B cell (primary cell): Measurements from ENCODE around the gene TBX4. TPM values are rescaled to one million over a fixed set of nuclear protein-coding genes. Genes with fewer than 3 reads are reported as not detected.

Experiments
- ATAC-seq: fragments of 200-7000 bp; cut with Tn5 transposase; one replicate; pipeline ENCODE4 v1.10.0; 2021; ENCODE audit warnings: low read depth, mild to moderate bottlenecking, moderate number of reproducible peaks, moderate library complexity
- CTCF ChIA-PET: fragments of 350-600 bp; sonication (Branson Sonifier 250); formaldehyde crosslinking; loops from one replicate; lab custom pipeline; 2021; ENCODE audit warnings: antibody characterized with exemption, inconsistent platforms; lab: Charles Lee
- POLR2A ChIA-PET: fragments of 350-600 bp; sonication (Branson Sonifier 250); formaldehyde crosslinking; loops from one replicate; lab custom pipeline; 2021; ENCODE audit warnings: antibody characterized with exemption; lab: Charles Lee
- DNase-seq: peaks from one replicate; pipeline ENCODE4 v3.0.0; 2013
- H2AFZ ChIP-seq: 2 replicates; pipeline ENCODE4 v1.6.1; 2012; ENCODE audit warnings: mild to moderate bottlenecking, low read depth, low read length; ENCODE audit not compliant: insufficient read depth, poor library complexity, severe bottlenecking
- H3K27ac ChIP-seq, 2 donors: 1 replicate in 1 of 2; 2 replicates in 1 of 2; pipeline ENCODE4 v1.5.1; 2012 to 2013; ENCODE audit warnings: low read length in 2 of 2, mild to moderate bottlenecking in 2 of 2, moderate library complexity in 1 of 2
- H3K27me3 ChIP-seq, 4 experiments: fragments of 200-600 bp in 1 of 4; sonication (generic) in 1 of 4; replicated peaks in 1 of 4; 1 replicate in 2 of 4; 2 replicates in 2 of 4; pipeline versions ENCODE4 v1.6.1 to v1.7.0; 2013 to 2016; ENCODE audit warnings: low read length in 3 of 4, mild to moderate bottlenecking in 2 of 4, mixed read lengths in 1 of 4, moderate library complexity in 1 of 4; ENCODE audit not compliant: insufficient read depth in 4 of 4, control insufficient read depth in 3 of 4; ENCODE audit errors: control extremely low read depth in 1 of 4
- H3K36me3 ChIP-seq, 2 experiments: replicated peaks in 1 of 2; 1 replicate in 1 of 2; 2 replicates in 1 of 2; pipeline versions ENCODE4 v1.6.1 to v1.7.1; 2013; ENCODE audit warnings: low read length in 1 of 2; ENCODE audit not compliant: insufficient read depth in 2 of 2, control insufficient read depth in 1 of 2; ENCODE audit errors: control extremely low read depth in 1 of 2, extremely low read depth in 1 of 2
- H3K4me1 ChIP-seq, 2 donors: fragments of 200-600 bp in 1 of 2; sonication (generic) in 1 of 2; 1 replicate in 1 of 2; 2 replicates in 1 of 2; pipeline versions ENCODE4 v1.5.1 to v1.6.1; 2013 to 2017; ENCODE audit warnings: low read length in 2 of 2; ENCODE audit not compliant: control insufficient read depth in 2 of 2, insufficient read depth in 2 of 2
- H3K4me2 ChIP-seq: replicated peaks from 2 replicates; pipeline ENCODE3; 2012; ENCODE audit warnings: mild to moderate bottlenecking, low read depth, low read length; ENCODE audit not compliant: poor library complexity, severe bottlenecking
- H3K4me3 ChIP-seq, 5 experiments: fragments of 200-600 bp in 1 of 5; sonication (generic) in 1 of 5; 1 replicate in 3 of 5; 2 replicates in 2 of 5; pipeline versions ENCODE4 v1.5.1 to v1.7.0; 2011 to 2016; ENCODE audit warnings: low read length in 4 of 5, mild to moderate bottlenecking in 4 of 5, low read depth in 2 of 5, control low read depth in 1 of 5, moderate library complexity in 1 of 5; ENCODE audit not compliant: insufficient read depth in 1 of 5; ENCODE audit errors: control extremely low read depth in 1 of 5, extremely low read depth in 1 of 5
- H3K79me2 ChIP-seq: fragments of 200-600 bp; sonication (generic); one replicate; pipeline ENCODE4 v1.6.0; 2016; ENCODE audit warnings: low read length; ENCODE audit not compliant: control insufficient read depth, insufficient read depth
- H3K9ac ChIP-seq: fragments of 200-600 bp; sonication (generic); 2 replicates; pipeline ENCODE4 v1.6.1; 2017; ENCODE audit warnings: mild to moderate bottlenecking, low read length, moderate library complexity
- H3K9me3 ChIP-seq, 3 donors: one replicate each; pipeline versions ENCODE4 v1.6.1 to v1.7.1; 2013; ENCODE audit warnings: low read length in 2 of 3; ENCODE audit not compliant: control insufficient read depth in 2 of 3, insufficient read depth in 1 of 3; ENCODE audit errors: control extremely low read depth in 1 of 3
- H4K20me1 ChIP-seq: 2 replicates; pipeline ENCODE4 v1.6.0; 2012; ENCODE audit warnings: mild to moderate bottlenecking, low read length; ENCODE audit not compliant: insufficient read depth, control insufficient read depth, poor library complexity, severe bottlenecking
- H3K27ac Mint-ChIP-seq: one replicate; pipeline ENCODE4 v1.8.0; 2021; ENCODE audit warnings: mixed read lengths
- H3K27me3 Mint-ChIP-seq: one replicate; pipeline ENCODE4 v1.8.0; 2021; ENCODE audit warnings: mixed read lengths
- H3K4me1 Mint-ChIP-seq: one replicate; pipeline ENCODE4 v1.8.0; 2021; ENCODE audit warnings: mixed read lengths
- H3K4me3 Mint-ChIP-seq: one replicate; pipeline ENCODE4 v1.8.0; 2021; ENCODE audit warnings: mixed read lengths
- H3K9me3 Mint-ChIP-seq: one replicate; pipeline ENCODE4 v1.8.0; 2022; ENCODE audit warnings: mixed read lengths; ENCODE audit not compliant: insufficient read depth
- EZH2 ChIP-seq: IDR thresholded peaks from 2 replicates; pipeline ENCODE4 v1.6.1; 2012; ENCODE audit warnings: borderline replicate concordance, low read depth, mild to moderate bottlenecking, moderate library complexity, low read length; ENCODE audit not compliant: insufficient read depth, poor library complexity, severe bottlenecking
- WGBS: methylation state at CpG from one replicate; pipeline ENCODE4 v1.1.5; 2013; ENCODE audit warnings: missing lambda C conversion rate; ENCODE audit not compliant: insufficient coverage; 5-methylcytosine and 5-hydroxymethylcytosine counted together
- intact Hi-C: fragments of 100-400 bp; cut with micrococcal nuclease; formaldehyde crosslinking; loops from one replicate; pipeline ENCODE4 v1.10.0; 2022
- polyA plus RNA-seq: library from polyadenylated mRNA; depleted of rRNA; stranded (reverse); fragments of >200 nt; gene quantifications from 2 replicates; pipeline ENCODE4 v1.2.3, GENCODE V29; 2012
- total RNA-seq, 2 donors: library from RNA; stranded (reverse); fragments of 120-200 nt in 1 of 2; gene quantifications; 1 replicate in 1 of 2; 2 replicates in 1 of 2; pipeline versions ENCODE4 v1.2.3 to v1.2.4, GENCODE V29; 2013 to 2022
- TF ChIP-seq, protein P1 (sequence below): fragments of 200-600 bp; IDR thresholded peaks from one replicate; pipeline ENCODE4 v1.8.0; 2022; ENCODE audit warnings: antibody characterized with exemption, mild to moderate bottlenecking

TBX4 gene
- total and polyA plus RNA-seq, 2 donors (not counting 1 experiment from before 2014, with no cell fraction given) = not detected

DNA sequence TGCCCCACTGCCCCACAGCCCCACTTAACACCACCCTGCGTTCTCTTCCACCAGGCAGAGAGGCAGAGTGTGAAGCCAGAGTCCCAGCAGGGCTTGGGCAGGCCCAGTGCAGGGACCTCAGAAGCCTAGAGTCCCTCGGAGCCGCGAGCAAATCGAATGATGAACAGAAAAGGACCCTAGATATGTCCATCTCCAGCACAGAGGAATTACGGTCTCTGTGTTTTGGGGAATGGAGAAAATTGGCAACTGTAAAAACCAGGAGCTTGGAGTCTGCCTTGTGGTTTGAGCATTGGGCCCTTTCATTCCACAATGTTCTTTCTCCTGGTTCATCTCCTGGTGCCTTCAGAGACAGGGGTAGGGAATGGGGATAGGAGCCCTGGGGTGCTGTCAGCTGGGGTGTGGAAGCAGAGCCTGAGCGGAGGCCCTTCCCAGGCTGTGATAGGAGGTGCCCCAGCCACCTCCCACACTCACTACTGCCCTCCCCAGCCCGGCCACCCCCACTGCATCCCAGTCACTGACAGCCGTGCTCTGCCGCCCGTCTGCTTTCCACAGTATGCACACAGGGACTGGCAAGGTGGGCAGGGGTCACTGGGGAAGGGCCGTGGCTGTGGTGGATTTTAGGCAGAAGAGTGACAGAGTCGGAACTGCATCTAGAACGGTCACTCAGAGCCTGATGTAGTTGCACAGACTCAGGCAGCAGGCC, 26.7 kb downstream of the TBX4 start:
- no peak overlapping the region for H3K27ac Mint-ChIP-seq
- DNase-seq (no peak), ATAC-seq (no peak)
- H3K27ac ChIP-seq = no peak overlapping the region
- no peaks in the 10 kb centered on the region for H3K4me1 ChIP-seq
- TF ChIP-seq, protein P1, sequence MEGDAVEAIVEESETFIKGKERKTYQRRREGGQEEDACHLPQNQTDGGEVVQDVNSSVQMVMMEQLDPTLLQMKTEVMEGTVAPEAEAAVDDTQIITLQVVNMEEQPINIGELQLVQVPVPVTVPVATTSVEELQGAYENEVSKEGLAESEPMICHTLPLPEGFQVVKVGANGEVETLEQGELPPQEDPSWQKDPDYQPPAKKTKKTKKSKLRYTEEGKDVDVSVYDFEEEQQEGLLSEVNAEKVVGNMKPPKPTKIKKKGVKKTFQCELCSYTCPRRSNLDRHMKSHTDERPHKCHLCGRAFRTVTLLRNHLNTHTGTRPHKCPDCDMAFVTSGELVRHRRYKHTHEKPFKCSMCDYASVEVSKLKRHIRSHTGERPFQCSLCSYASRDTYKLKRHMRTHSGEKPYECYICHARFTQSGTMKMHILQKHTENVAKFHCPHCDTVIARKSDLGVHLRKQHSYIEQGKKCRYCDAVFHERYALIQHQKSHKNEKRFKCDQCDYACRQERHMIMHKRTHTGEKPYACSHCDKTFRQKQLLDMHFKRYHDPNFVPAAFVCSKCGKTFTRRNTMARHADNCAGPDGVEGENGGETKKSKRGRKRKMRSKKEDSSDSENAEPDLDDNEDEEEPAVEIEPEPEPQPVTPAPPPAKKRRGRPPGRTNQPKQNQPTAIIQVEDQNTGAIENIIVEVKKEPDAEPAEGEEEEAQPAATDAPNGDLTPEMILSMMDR = no peak
- TF ChIP-seq EZH2 = no peak
- H4K20me1 ChIP-seq = no peaks in the 10 kb centered on the region
- intact Hi-C loops = no loop called here
- H3K9me3 ChIP-seq = peaks cover 0 to 3% (median 0%) of the 10 kb centered on the region in 3 donors
- H2AFZ ChIP-seq = no peak overlapping the region
- 92% methylated on average over 10 of the region's 14 CpGs for WGBS
- H3K9me3 Mint-ChIP-seq = no peaks in the 10 kb centered on the region
- H3K9ac ChIP-seq = no peak overlapping the region
- ChIA-PET POLR2A (no interaction called here), CTCF (no interaction called here)
- H3K4me3 ChIP-seq = no peak overlapping the region
- H3K4me2 ChIP-seq = no peak overlapping the region
- H3K4me3 Mint-ChIP-seq = no peak overlapping the region
- H3K36me3 ChIP-seq = no peaks in the 10 kb centered on the region
- H3K79me2 ChIP-seq = no peaks in the 10 kb centered on the region
- peaks cover 21% of the 10 kb centered on the region for H3K27me3 Mint-ChIP-seq
- peaks cover 0 to 21% (median 2%) of the 10 kb centered on the region in 4 experiments for H3K27me3 ChIP-seq
- no peaks in the 10 kb centered on the region for H3K4me1 Mint-ChIP-seq
